Thyroid gland (tissue), 4 donors: Measurements from ENCODE around the gene KIF25.

ENCODE experiments used
- CTCF ChIP-seq, 6 experiments: fragments of 200-600 bp in 3 of 6; fragments of 450-650 bp in 3 of 6; sonication (generic) in 3 of 6; IDR thresholded peaks; one replicate each; pipeline ENCODE4 v1.5.1; 2016 to 2019; ENCODE audit warnings: antibody characterized with exemption in 6 of 6, mild to moderate bottlenecking in 2 of 6, inconsistent platforms in 1 of 6, moderate library complexity in 1 of 6
- POLR2A ChIP-seq, 2 donors: fragments of 450-650 bp; IDR thresholded peaks; one replicate each; pipeline ENCODE4 v1.6.1; 2017; ENCODE audit warnings: antibody characterized with exemption in 2 of 2, mild to moderate bottlenecking in 2 of 2, moderate library complexity in 1 of 2

- TF ChIP-seq CTCF (IDR thresholded peaks at IDR 0.05) (no peak), POLR2A (IDR thresholded peaks at IDR 0.05) (no peak)
Observed at GRCh38 chr6:167995302-167995701, 2.2 kb upstream of the KIF25 start.
